Memory B cell (primary cell): Measurements from ENCODE around the gene MX2.

Experiments
- ATAC-seq: fragments of 150-1000 bp; cut with Tn5 transposase; 2 replicates; pipeline ENCODE4 v1.10.0; 2021; ENCODE audit warnings: low read depth, mild to moderate bottlenecking, moderate library complexity
- DNase-seq, 2 donors: peaks; one replicate each; pipeline ENCODE4 v3.0.0; 2022; ENCODE audit warnings: low spot score in 2 of 2
- H3K27ac Mint-ChIP-seq: one replicate; pipeline ENCODE4 v1.8.0; 2022; ENCODE audit warnings: mild to moderate bottlenecking, moderate library complexity, mixed read lengths
- H3K27me3 Mint-ChIP-seq: one replicate; pipeline ENCODE4 v1.8.0; 2022; ENCODE audit warnings: mixed read lengths
- H3K36me3 Mint-ChIP-seq: one replicate; pipeline ENCODE4 v1.8.0; 2022; ENCODE audit warnings: mild to moderate bottlenecking, mixed read lengths
- H3K4me1 Mint-ChIP-seq: one replicate; pipeline ENCODE4 v1.8.0; 2022; ENCODE audit warnings: mixed read lengths
- H3K4me3 Mint-ChIP-seq: one replicate; pipeline ENCODE4 v1.8.0; 2022; ENCODE audit warnings: mild to moderate bottlenecking, moderate library complexity, mixed read lengths
- H3K9me3 Mint-ChIP-seq: one replicate; pipeline ENCODE4 v1.8.0; 2022; ENCODE audit warnings: mixed read lengths

MX2 gene

GRCh38 chr21:41326414-41327080, 35.3 kb upstream of the MX2 start:
- no peak for ATAC-seq
- Mint-ChIP-seq H3K9me3 (no peaks in the 10 kb centered on the region), H3K4me1 (peaks cover 3% of the 10 kb centered on the region), H3K4me3 (no peak overlapping the region), H3K27me3 (peaks cover 3% of the 10 kb centered on the region), H3K27ac (no peak overlapping the region), H3K36me3 (no peaks in the 10 kb centered on the region)
- no peak for DNase-seq

- no peak overlapping the region for H3K27ac Mint-ChIP-seq
- DNase-seq = no peak
- no peak overlapping the region for H3K4me3 Mint-ChIP-seq
- H3K27me3 Mint-ChIP-seq = peaks cover 2% of the 10 kb centered on the region
- H3K4me1 Mint-ChIP-seq = no peaks in the 10 kb centered on the region
- no peak for ATAC-seq
- H3K36me3 Mint-ChIP-seq = no peaks in the 10 kb centered on the region
- H3K9me3 Mint-ChIP-seq = no peaks in the 10 kb centered on the region
These were observed 34.1 kb upstream of the MX2 start for GRCh38 chr21:41327753-41328152.

- H3K27me3 Mint-ChIP-seq = peaks cover 4% of the 10 kb centered on the region
These were observed 32.9 kb upstream of the MX2 start for GRCh38 chr21:41328660-41329607.

GRCh38 chr21:41333752-41334151, 28.1 kb upstream of the MX2 start:
- ATAC-seq (no peak), DNase-seq (no peak)
- peaks cover 7% of the 10 kb centered on the region for H3K27me3 Mint-ChIP-seq
- H3K36me3 Mint-ChIP-seq = peaks cover 3% of the 10 kb centered on the region
- H3K9me3 Mint-ChIP-seq = peaks cover 5% of the 10 kb centered on the region
- no peak overlapping the region for H3K4me3 Mint-ChIP-seq
- H3K27ac Mint-ChIP-seq = no peak overlapping the region
- H3K4me1 Mint-ChIP-seq = no peaks in the 10 kb centered on the region

More at GRCh38 chr21:41328660-41329607, 32.9 kb upstream of the MX2 start:
- H3K9me3 Mint-ChIP-seq = peaks cover 5% of the 10 kb centered on the region
- H3K36me3 Mint-ChIP-seq = peaks cover 3% of the 10 kb centered on the region
- H3K4me3 Mint-ChIP-seq = no peak overlapping the region
- no peaks in the 10 kb centered on the region for H3K4me1 Mint-ChIP-seq
- no peak for DNase-seq
- H3K27ac Mint-ChIP-seq = no peak overlapping the region
- no peak for ATAC-seq

- Mint-ChIP-seq H3K4me1 (no peaks in the 10 kb centered on the region), H3K36me3 (peaks cover 6% of the 10 kb centered on the region), H3K27ac (no peak overlapping the region), H3K4me3 (no peak overlapping the region), H3K27me3 (peaks cover 5% of the 10 kb centered on the region), H3K9me3 (peaks cover 8% of the 10 kb centered on the region)
- DNase-seq = no peak
- ATAC-seq = no peak
These were observed 24.3 kb upstream of the MX2 start for GRCh38 chr21:41337515-41337914.

GRCh38 chr21:41338455-41338854, 23.4 kb upstream of the MX2 start:
- ATAC-seq (no peak), DNase-seq (no peak)
- Mint-ChIP-seq H3K4me3 (no peak overlapping the region), H3K27me3 (peaks cover 5% of the 10 kb centered on the region), H3K4me1 (no peaks in the 10 kb centered on the region), H3K36me3 (peaks cover 5% of the 10 kb centered on the region), H3K9me3 (peaks cover 6% of the 10 kb centered on the region), H3K27ac (no peak overlapping the region)

GRCh38 chr21:41342035-41342434, 19.8 kb upstream of the MX2 start:
- no peak overlapping the region for H3K4me3 Mint-ChIP-seq
- H3K9me3 Mint-ChIP-seq = peaks cover 4% of the 10 kb centered on the region
- ATAC-seq (no peak), DNase-seq (no peak)
- peaks cover 3% of the 10 kb centered on the region for H3K36me3 Mint-ChIP-seq
- peaks cover 3% of the 10 kb centered on the region for H3K27me3 Mint-ChIP-seq
- no peaks in the 10 kb centered on the region for H3K4me1 Mint-ChIP-seq
- H3K27ac Mint-ChIP-seq = no peak overlapping the region

GRCh38 chr21:41344146-41344545, 17.7 kb upstream of the MX2 start:
- Mint-ChIP-seq H3K4me3 (no peak overlapping the region), H3K9me3 (peaks cover 4% of the 10 kb centered on the region), H3K36me3 (peaks cover 3% of the 10 kb centered on the region), H3K27ac (no peak overlapping the region), H3K27me3 (no peaks in the 10 kb centered on the region), H3K4me1 (no peaks in the 10 kb centered on the region)
- no peak for ATAC-seq
- no peak for DNase-seq

GRCh38 chr21:41345356-41345755, 16.5 kb upstream of the MX2 start:
- no peak overlapping the region for H3K27ac Mint-ChIP-seq
- H3K27me3 Mint-ChIP-seq = no peaks in the 10 kb centered on the region
- DNase-seq (no peak), ATAC-seq (no peak)
- H3K9me3 Mint-ChIP-seq = peaks cover 4% of the 10 kb centered on the region
- H3K4me1 Mint-ChIP-seq = no peaks in the 10 kb centered on the region
- H3K4me3 Mint-ChIP-seq = no peak overlapping the region
- H3K36me3 Mint-ChIP-seq = peaks cover 3% of the 10 kb centered on the region

- Mint-ChIP-seq H3K27ac (no peak overlapping the region), H3K4me3 (no peak overlapping the region)
- no peak for ATAC-seq
These were observed 15.7 kb upstream of the MX2 start for GRCh38 chr21:41345934-41346685.

GRCh38 chr21:41346758-41347157, 15.1 kb upstream of the MX2 start:
- DNase-seq = no peak
- Mint-ChIP-seq H3K27me3 (no peaks in the 10 kb centered on the region), H3K4me3 (no peak overlapping the region), H3K9me3 (peaks cover 4% of the 10 kb centered on the region), H3K27ac (no peak overlapping the region), H3K36me3 (peaks cover 3% of the 10 kb centered on the region), H3K4me1 (no peaks in the 10 kb centered on the region)
- no peak for ATAC-seq

More at GRCh38 chr21:41345934-41346685, 15.7 kb upstream of the MX2 start:
- Mint-ChIP-seq H3K9me3 (peaks cover 4% of the 10 kb centered on the region), H3K27me3 (no peaks in the 10 kb centered on the region), H3K36me3 (peaks cover 3% of the 10 kb centered on the region), H3K4me1 (no peaks in the 10 kb centered on the region)
- DNase-seq = no peak

- Mint-ChIP-seq H3K36me3 (no peaks in the 10 kb centered on the region), H3K4me1 (no peaks in the 10 kb centered on the region), H3K4me3 (no peak overlapping the region), H3K27ac (no peak overlapping the region), H3K27me3 (no peaks in the 10 kb centered on the region), H3K9me3 (no peaks in the 10 kb centered on the region)
- DNase-seq (no peak), ATAC-seq (no peak)
These were observed 13.4 kb upstream of the MX2 start for GRCh38 chr21:41348434-41348833.

- Mint-ChIP-seq H3K9me3 (no peaks in the 10 kb centered on the region), H3K36me3 (no peaks in the 10 kb centered on the region), H3K4me1 (no peaks in the 10 kb centered on the region), H3K4me3 (no peak overlapping the region), H3K27me3 (no peaks in the 10 kb centered on the region), H3K27ac (no peak overlapping the region)
- DNase-seq (no peak), ATAC-seq (no peak)
These were observed 12.7 kb upstream of the MX2 start for GRCh38 chr21:41349126-41349525.
